Stimulated activated CD8-positive, alpha-beta memory T cell treated with anti-CD3 and anti-CD28 coated beads, Interleukin-12 subunit alpha, Interleukin-12 subunit beta, amount 100 ng/mL, for 24 hours (primary cell): Measurements from ENCODE around the gene PCCA.
"Not testable (repeated sequence)": the region's sequence is repeated elsewhere in the genome, so short reads cannot be mapped to it uniquely, and the experiment has no call there.

Source experiments
- DNase-seq: peaks from one replicate; pipeline ENCODE4 v3.0.0-alpha.2; 2020; ENCODE audit errors: extremely low read depth

Gene PCCA

GRCh38 chr13:100306434-100306999, 217.6 kb downstream of the PCCA start:
- DNase-seq, result no peak

DNA sequence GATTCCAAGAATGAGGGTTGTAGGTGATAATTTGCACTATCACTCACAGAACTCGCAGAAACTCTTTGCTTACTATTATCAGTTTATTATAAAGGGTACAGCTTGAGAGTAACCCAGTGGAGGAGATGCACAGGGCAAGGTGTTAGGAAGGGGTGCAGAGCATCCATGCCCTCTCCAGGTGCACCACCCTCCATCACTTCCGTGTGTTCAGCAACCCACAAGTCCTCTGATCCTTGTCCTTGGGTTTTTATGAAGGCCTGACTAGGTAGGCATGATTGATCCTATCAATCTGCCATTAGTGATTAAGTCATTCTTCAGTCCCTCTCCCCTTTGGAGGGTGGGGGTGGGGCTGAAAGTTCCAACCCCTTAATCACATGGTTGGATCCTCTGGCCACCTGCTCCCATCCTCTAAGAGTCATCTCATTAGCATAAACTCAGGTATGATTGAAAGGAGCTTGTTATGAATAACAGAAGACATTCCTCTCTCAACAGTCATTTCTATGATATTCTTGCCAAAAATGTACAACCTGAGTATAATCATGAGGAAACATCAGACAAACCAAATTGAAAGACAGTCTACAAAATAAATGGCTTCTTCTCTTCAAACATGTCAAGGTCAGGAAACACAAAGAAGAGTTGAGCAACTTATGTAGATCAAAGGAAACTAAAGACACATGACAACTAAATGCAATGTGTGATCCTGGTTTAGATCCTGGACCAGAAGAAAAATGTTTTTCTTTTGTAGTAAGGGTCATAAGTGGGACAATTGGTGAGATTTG, 225.4 kb downstream of the PCCA start:
- DNase-seq, result no peak

- DNase-seq, result no peak
Measured at GRCh38 chr13:100315522-100315921, 226.6 kb downstream of the PCCA start.

DNA sequence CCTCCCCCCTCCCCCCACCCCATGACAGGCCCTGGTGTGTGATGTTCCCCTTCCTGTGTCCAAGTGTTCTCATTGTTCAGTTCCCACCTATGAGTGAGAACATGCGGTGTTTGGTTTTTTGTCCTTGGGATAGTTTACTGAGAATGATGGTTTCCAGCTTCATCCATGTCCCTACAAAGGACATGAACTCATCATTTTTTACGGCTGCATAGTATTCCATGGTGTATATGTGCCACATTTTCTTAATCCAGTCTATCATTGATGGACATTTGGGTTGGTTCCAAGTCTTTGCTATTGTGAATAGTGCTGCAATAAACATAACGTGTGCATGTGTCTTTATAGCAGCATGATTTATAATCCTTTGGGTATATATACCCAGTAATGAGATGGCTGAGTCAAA, 229.6 kb downstream of the PCCA start:
- DNase-seq, result not testable (repeated sequence)

DNA sequence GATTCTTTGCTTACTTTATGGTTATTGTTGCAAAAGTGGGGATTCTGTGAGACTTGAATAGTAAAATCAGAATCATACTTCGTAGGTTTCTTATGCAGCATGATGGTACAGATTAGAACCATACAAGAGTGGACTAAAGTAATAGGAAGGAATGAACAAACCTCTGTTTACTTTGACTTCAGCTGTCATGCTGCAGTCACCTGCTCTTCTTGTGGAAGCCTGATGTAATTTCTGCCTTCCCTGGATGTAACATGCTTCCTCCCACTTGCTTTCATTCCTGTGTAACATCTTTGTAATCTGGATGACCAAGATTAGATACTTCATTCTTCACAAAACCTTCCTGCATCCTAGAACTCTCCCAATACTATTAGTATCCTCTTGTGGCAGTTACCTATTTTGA, 235.0 kb downstream of the PCCA start:
- DNase-seq, result no peak

DNA sequence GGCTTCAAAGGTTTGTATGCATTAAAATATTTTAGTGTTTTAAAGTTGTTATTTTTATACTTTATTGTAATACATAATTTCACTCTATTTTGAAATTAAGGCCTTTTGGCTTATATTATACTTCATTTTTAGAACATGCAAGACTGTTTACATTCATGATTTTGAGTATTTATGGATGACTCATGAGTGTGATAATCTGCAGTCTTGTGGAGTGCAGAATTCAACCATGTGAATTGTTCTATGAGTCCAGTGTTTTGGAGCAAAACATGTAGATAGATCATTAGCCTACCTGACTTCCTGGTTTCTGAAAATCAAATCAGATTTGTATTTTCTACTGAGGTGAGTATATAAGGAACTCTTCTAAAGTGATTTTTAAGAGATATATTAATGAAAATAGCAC, 241.8 kb downstream of the PCCA start:
- no peak for DNase-seq

DNA sequence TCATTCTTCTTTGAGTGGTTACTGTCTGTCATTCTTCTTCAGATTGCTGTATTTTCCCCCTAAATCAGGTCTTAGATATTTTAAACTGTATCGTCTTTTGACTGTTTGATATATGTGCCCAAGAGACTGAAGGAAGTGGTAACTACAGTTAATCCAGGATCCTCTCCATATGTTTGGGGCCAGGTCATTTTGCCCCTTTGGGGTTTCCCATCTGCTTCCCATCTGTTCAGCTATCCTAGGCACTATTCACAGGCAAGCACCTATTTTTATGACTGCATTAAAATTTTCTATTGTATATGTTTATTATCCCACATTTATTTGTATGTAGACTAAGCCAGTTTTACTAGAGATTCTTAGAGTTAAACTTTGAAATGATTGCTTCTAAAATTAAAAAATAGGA, 244.2 kb downstream of the PCCA start:
- no peak for DNase-seq

- no peak for DNase-seq
Measured at GRCh38 chr13:100334214-100334613, 245.3 kb downstream of the PCCA start.

DNA sequence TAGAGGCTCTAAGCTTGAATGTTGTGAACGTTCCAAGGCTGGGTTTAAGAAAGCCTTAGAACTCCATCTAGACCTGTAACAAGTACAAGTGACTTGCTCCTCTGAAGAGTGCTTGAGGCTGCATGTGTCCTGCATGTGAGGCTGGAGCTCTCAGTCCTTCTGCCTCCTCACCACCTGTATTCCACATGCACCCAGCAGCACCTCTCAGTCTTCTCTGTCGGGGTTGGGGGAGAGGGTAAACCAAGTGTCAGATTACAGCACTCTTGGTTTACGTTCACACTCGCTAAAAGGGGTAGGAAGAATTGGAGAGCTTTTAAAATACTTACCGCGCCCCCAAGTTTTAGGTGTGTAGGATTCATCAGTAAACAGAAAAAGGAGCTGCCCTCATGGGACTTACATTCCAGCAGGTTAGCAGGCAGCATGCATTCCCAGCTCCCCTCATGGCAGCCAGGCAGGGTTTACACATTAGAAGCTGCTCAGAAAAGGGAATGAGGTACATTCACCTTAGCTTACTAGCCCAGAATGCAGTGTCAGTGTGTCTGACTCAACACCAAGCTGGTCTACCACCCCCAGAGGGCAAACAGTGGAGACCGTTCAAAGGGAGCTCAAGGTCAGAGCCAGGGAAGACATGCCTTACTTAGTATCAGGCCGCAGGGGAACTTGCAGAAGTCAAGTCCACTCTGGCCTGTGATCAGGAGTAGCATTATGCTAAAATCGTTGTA, 248.1 kb downstream of the PCCA start:
- DNase-seq, result no peak

DNA sequence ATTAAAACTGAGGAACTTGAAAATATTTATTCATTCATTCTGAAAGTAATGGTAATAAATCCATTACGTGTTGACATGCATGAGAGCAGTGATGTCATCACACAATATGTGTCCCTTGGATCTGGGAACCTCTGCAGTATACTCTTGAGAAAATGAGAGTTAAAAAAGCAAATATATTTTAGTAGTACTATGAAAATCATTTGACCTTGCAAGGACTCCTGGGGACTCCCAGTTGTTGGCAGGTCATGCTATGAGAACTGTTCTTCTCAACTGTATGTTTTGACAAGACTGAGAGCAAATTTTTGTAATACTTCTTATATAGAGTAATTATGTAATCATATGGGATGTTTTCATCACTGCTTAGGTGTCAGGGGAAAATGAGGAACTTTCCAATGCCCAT, 249.4 kb downstream of the PCCA start:
- DNase-seq, result no peak

DNA sequence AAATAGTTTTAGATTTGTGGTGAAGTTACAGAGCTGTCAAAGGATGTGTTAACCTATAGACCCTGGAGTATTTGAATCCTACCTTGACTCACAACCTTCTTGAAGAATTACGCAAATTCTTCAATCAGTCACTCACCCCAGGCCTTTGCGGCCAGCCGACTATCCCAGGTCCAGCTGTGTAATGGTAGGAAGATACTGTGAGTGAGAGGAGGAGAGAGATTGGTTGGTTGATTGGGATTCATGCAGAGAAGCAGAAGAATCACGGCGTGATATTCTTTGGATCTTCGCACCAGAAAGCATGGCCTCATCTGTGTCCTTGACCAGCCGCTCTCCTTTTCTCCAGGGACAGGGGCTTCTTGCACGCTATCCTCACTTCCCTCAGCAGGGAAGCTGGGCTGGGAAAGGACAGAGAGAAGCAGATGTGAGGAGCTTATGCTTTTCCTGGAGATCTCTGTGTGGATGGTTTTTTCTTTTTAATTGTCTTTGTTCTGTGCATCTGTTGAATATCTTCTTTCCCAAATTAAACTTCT, 250.6 kb downstream of the PCCA start:
- DNase-seq, result no peak

DNA sequence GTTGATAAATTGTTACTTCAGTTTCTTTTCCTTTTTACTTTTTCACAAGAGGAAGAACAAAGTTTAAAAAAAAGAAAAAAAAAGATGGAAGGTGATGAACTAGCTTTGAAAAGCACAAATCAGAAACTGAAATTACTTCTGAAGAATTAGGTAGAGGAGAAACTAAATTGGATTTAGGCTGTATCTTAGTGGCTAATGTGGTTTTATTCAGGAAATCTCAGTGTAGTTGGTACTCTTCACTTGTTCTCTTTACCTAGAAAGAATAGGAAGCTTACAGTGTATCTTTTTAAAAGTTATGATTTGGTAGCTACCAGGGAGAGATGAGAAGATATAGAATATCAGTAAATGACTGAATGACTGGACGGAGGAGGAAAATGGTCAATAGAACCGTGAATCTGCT, 252.0 kb downstream of the PCCA start:
- no peak for DNase-seq

- DNase-seq, result no peak
Measured at GRCh38 chr13:100341327-100341726, 252.4 kb downstream of the PCCA start.

DNA sequence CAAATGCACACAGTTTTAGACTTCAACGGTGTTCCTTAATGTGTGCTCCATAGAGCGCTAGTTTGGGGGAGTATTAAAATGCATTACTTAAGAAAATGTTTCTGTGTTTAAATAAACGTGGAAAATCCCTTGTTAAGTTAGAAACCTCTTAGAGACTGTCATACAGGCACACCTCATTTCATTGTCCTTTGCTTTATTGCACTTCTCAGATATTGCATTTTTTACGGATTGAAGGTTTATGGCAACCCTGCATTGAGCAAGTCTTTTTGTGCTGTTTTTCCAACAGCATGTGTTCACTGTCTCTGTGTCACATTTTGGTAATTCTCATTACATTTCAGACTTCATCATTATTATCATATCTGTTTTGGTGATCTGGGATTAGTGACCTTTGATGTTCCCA, 255.7 kb downstream of the PCCA start:
- no peak for DNase-seq

DNA sequence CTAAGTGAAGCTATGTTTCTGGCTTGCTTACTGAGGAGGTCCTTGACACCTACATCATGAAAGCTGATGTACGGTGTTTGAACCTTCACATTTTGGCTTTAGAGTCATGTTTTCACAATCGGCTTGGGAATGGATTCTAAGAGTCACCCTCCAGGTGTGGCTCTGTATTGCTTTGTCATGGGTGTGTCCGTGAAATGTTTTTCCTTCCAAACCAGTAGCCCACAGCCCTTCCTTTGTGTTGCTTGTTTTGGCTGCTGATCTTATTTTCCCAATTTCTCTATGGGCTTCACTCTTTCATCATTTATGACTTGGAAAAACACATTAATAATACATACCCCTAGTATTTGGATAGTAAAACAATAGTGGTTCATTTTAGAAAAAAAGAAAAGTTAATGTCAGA, 259.1 kb downstream of the PCCA start:
- DNase-seq, result no peak

- DNase-seq, result no peak
Measured at GRCh38 chr13:100349594-100349993, 260.7 kb downstream of the PCCA start.

DNA sequence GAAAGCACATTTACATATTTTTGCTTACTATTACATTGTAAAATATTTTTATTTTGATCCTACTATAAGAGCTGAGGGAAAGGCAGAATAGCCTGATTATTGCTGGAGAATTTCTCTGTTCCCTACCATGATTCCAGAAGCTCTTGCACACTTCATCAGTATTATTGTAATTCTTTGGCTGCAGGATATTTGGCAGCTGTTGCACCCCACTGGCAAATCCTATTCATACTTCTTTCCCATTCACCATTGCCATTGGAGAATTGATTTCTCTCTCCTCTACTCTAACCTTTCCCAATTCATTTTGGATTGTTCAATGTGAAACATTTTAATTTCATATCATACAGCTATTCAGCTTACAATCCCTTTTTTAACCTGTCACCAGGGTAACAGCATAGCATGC, 261.7 kb downstream of the PCCA start:
- DNase-seq, result no peak

- DNase-seq, result no peak
Measured at GRCh38 chr13:100356426-100356825, 267.5 kb downstream of the PCCA start.

- DNase-seq, result no peak
Measured at GRCh38 chr13:100356889-100357288, 268.0 kb downstream of the PCCA start.

GRCh38 chr13:100357764-100358163, 268.9 kb downstream of the PCCA start:
- no peak for DNase-seq

- no peak for DNase-seq
Measured at GRCh38 chr13:100361504-100361903, 272.6 kb downstream of the PCCA start.

- no peak for DNase-seq
Measured at GRCh38 chr13:100362371-100362770, 273.5 kb downstream of the PCCA start.

GRCh38 chr13:100362781-100363180, 273.9 kb downstream of the PCCA start:
- no peak for DNase-seq
